ENCODE results near the gene TREM1. TPM values are rescaled to one million over a fixed set of nuclear protein-coding genes. Genes with fewer than 3 reads are reported as not detected.

TREM1 gene
- total RNA-seq, 1 donor from 2014 or later = 0.13 TPM

- Histone ChIP-seq H3K36me3 (ENCODE audit: control insufficient read depth, insufficient read depth, low read length) (no peaks in the 10 kb centered on the region), H3K27me3 (ENCODE audit: control insufficient read depth, insufficient read depth, low read length) (no peaks in the 10 kb centered on the region), H3K4me3 (ENCODE audit: low read depth, low read length) (no peak overlapping the region)
- TF ChIP-seq CTCF (IDR thresholded peaks at IDR 0.05; ENCODE audit: insufficient read depth, low read length, poor library complexity, severe bottlenecking) = no peak
- DNase-seq (ENCODE audit: low read depth) = no peak
Measured at GRCh38 chr6:41266541-41266940, 19.9 kb downstream of the TREM1 start.

DNA sequence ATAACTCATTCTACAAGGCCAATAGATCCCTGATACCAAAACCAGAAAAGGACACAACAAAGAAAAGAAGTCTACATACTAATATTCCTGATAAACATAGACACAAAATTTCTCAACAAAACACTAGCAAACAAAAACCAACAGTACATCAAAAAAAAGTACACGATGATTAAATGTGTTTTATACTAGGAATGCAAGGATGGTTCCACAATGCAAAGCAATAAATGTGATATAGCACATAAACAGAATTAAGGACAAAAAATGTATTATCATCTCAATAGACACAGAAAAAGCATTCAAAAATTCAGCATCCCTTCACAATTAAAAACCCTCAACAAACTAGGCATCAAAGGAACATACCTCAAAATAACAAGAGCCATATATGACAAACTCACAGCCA is 23.2 kb downstream of the TREM1 start:
- no peak for TF ChIP-seq CTCF (IDR thresholded peaks at IDR 0.05; ENCODE audit: insufficient read depth, low read length, poor library complexity, severe bottlenecking)
- DNase-seq (ENCODE audit: low read depth) = no peak
- no peaks in the 10 kb centered on the region for H3K27me3 ChIP-seq (ENCODE audit: control insufficient read depth, insufficient read depth, low read length)
- H3K4me3 ChIP-seq (ENCODE audit: low read depth, low read length) = no peak overlapping the region
- H3K36me3 ChIP-seq (ENCODE audit: control insufficient read depth, insufficient read depth, low read length) = no peaks in the 10 kb centered on the region

- H3K27me3 ChIP-seq (ENCODE audit: control insufficient read depth, insufficient read depth, low read length) = no peaks in the 10 kb centered on the region
- no peak for DNase-seq (ENCODE audit: low read depth)
Measured at GRCh38 chr6:41262401-41262800, 24.1 kb downstream of the TREM1 start.

GRCh38 chr6:41258196-41258493 is 28.3 kb downstream of the TREM1 start:
- H3K27me3 ChIP-seq (ENCODE audit: control insufficient read depth, insufficient read depth, low read length) = no peaks in the 10 kb centered on the region
- TF ChIP-seq CTCF (IDR thresholded peaks at IDR 0.05; ENCODE audit: insufficient read depth, low read length, poor library complexity, severe bottlenecking) = no peak
- H3K4me3 ChIP-seq (ENCODE audit: low read depth, low read length) = no peak overlapping the region
- H3K36me3 ChIP-seq (ENCODE audit: control insufficient read depth, insufficient read depth, low read length) = no peaks in the 10 kb centered on the region
- no peak for DNase-seq (ENCODE audit: low read depth)

More at GRCh38 chr6:41262401-41262800, 24.1 kb downstream of the TREM1 start:
- Histone ChIP-seq H3K36me3 (ENCODE audit: control insufficient read depth, insufficient read depth, low read length) (no peaks in the 10 kb centered on the region), H3K4me3 (ENCODE audit: low read depth, low read length) (no peak overlapping the region)
- TF ChIP-seq CTCF (IDR thresholded peaks at IDR 0.05; ENCODE audit: insufficient read depth, low read length, poor library complexity, severe bottlenecking) = no peak

DNA sequence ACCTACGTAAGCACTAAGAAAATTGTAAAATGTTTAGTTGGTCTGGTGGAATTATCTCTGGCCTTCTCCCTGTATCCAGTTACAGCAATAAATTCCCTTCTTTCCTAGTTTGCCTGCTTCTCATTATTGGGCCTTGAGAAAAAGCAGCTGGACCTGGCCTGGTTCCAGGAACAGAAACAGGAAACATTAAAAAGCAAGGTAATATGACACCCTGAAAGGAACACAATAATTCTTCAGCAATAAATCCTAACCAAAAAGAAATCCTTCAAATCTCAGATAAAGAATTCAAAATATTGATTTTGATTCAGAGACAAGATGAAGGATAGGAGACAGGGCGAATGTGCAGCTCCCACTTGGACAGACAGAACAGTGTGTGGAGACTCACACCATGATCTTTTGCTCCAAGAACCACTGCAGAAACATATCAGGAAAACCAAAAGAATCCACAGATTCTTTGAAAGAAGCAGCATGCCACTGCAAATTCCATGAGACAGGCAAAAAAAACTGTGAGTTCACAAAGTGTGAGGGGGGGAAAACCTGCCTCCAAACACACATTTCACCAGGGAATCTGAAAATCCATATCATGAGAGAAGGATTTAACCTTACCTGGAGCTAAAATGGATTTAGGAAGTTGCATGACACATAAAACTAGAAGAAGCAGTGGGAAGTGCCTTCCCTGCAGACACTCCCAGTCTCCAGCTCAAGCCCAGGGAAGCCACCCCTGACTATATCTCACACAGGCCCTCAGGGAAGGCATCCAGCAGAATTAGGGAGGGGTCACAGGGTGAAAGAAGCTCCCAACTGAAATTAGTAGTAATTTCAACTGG is 28.9 kb downstream of the TREM1 start:
- H3K36me3 ChIP-seq (ENCODE audit: control insufficient read depth, insufficient read depth, low read length) = no peaks in the 10 kb centered on the region
- DNase-seq (ENCODE audit: low read depth) = peak; percentile 10
- no peak for TF ChIP-seq CTCF (IDR thresholded peaks at IDR 0.05; ENCODE audit: insufficient read depth, low read length, poor library complexity, severe bottlenecking)

DNA sequence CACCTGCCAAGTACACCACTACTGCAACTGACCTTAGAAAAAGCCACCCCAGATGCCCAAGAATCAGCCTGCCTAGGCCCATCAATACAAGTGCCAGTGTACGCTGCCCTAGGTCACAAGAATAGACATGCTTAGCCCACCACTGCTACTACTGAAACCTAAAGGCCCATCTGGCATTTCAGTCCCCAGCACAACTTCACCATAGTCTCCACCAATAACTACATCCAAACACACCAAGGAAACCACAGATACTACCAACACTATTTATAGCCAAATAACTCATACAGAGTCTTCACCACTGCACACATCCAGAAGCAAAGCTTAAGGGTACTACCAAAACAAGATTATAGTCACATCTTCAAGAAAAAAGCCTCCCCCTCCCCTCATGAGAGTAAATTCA is 30.1 kb downstream of the TREM1 start:
- DNase-seq (ENCODE audit: low read depth) = no peak
- Histone ChIP-seq H3K27me3 (ENCODE audit: control insufficient read depth, insufficient read depth, low read length) (no peaks in the 10 kb centered on the region), H3K4me3 (ENCODE audit: low read depth, low read length) (no peak overlapping the region), H3K36me3 (ENCODE audit: control insufficient read depth, insufficient read depth, low read length) (no peaks in the 10 kb centered on the region)
- TF ChIP-seq CTCF (IDR thresholded peaks at IDR 0.05; ENCODE audit: insufficient read depth, low read length, poor library complexity, severe bottlenecking) = no peak

More for the DNA sequence above, 28.9 kb downstream of the TREM1 start:
- H3K27me3 ChIP-seq (ENCODE audit: control insufficient read depth, insufficient read depth, low read length) = no peaks in the 10 kb centered on the region
- H3K4me3 ChIP-seq (ENCODE audit: low read depth, low read length) = no peak overlapping the region
